Common myeloid progenitor, CD34-positive (primary cell): ENCODE measurements around the gene DTNBP1.
A peak's percentile ranks its signal among the peaks of the same experiment; 100 is the strongest.

Experiments used
- CTCF ChIA-PET: fragments of 350-600 bp; sonication (Branson Sonifier 250); formaldehyde crosslinking; loops from one replicate; lab custom pipeline; 2021; ENCODE audit warnings: antibody characterized with exemption; lab: Charles Lee
- POLR2A ChIA-PET: fragments of 350-600 bp; sonication (Branson Sonifier 250); formaldehyde crosslinking; loops from one replicate; lab custom pipeline; 2021; ENCODE audit warnings: antibody characterized with exemption; lab: Charles Lee
- DNase-seq, 3 donors: peaks; one replicate each; pipeline versions ENCODE4 v3.0.0 to v3.0.0-alpha.2; 2013
- H3K27ac ChIP-seq, 2 experiments: 1 replicate in 1 of 2; 2 replicates in 1 of 2; pipeline ENCODE4 v1.7.0; 2013; ENCODE audit warnings: inconsistent platforms in 2 of 2, low read length in 2 of 2, mild to moderate bottlenecking in 2 of 2, low read depth in 1 of 2, moderate library complexity in 1 of 2; ENCODE audit not compliant: severe bottlenecking in 2 of 2, insufficient read depth in 1 of 2, poor library complexity in 1 of 2
- H3K27me3 ChIP-seq, 5 experiments: replicated peaks in 2 of 5; 1 replicate in 3 of 5; 2 replicates in 2 of 5; pipeline versions ENCODE4 v1.6.1 to v1.7.0; 2013; ENCODE audit warnings: low read length in 4 of 5, mild to moderate bottlenecking in 2 of 5, moderate library complexity in 2 of 5, inconsistent platforms in 1 of 5; ENCODE audit not compliant: insufficient read depth in 5 of 5, control insufficient read depth in 4 of 5
- H3K36me3 ChIP-seq, 4 experiments: 1 replicate in 2 of 4; 2 replicates in 2 of 4; pipeline versions ENCODE4 v1.6.1 to v1.7.0; 2013; ENCODE audit warnings: low read length in 3 of 4, control low read depth in 1 of 4, mild to moderate bottlenecking in 1 of 4; ENCODE audit not compliant: control insufficient read depth in 4 of 4, insufficient read depth in 4 of 4
- H3K4me1 ChIP-seq, 4 experiments: 1 replicate in 3 of 4; 2 replicates in 1 of 4; pipeline versions ENCODE4 v1.6.1 to v1.7.1; 2013; ENCODE audit warnings: low read length in 3 of 4, mild to moderate bottlenecking in 3 of 4, control low read depth in 1 of 4, inconsistent platforms in 1 of 4, moderate library complexity in 1 of 4; ENCODE audit not compliant: control insufficient read depth in 4 of 4, insufficient read depth in 4 of 4; ENCODE audit errors: control extremely low read depth in 1 of 4
- H3K4me3 ChIP-seq, 7 experiments: 1 replicate in 4 of 7; 2 replicates in 3 of 7; pipeline versions ENCODE4 v1.5.1 to v1.7.0; 2013; ENCODE audit warnings: mild to moderate bottlenecking in 7 of 7, low read length in 6 of 7, moderate library complexity in 6 of 7, inconsistent platforms in 2 of 7, low read depth in 2 of 7, control low read depth in 1 of 7; ENCODE audit not compliant: insufficient read depth in 4 of 7, control insufficient read depth in 1 of 7; ENCODE audit errors: extremely low read depth in 1 of 7
- H3K9me3 ChIP-seq, 5 experiments: 1 replicate in 4 of 5; 2 replicates in 1 of 5; pipeline versions ENCODE4 v1.6.1 to v1.7.1; 2013; ENCODE audit warnings: low read length in 4 of 5, mild to moderate bottlenecking in 2 of 5, inconsistent platforms in 1 of 5, low read depth in 1 of 5, moderate library complexity in 1 of 5; ENCODE audit not compliant: control insufficient read depth in 4 of 5, insufficient read depth in 2 of 5; ENCODE audit errors: control extremely low read depth in 1 of 5
- WGBS: methylation state at CpG from one replicate; pipeline ENCODE4 v1.1.5; 2013; ENCODE audit not compliant: insufficient coverage; 5-methylcytosine and 5-hydroxymethylcytosine counted together

DTNBP1 gene

DNA sequence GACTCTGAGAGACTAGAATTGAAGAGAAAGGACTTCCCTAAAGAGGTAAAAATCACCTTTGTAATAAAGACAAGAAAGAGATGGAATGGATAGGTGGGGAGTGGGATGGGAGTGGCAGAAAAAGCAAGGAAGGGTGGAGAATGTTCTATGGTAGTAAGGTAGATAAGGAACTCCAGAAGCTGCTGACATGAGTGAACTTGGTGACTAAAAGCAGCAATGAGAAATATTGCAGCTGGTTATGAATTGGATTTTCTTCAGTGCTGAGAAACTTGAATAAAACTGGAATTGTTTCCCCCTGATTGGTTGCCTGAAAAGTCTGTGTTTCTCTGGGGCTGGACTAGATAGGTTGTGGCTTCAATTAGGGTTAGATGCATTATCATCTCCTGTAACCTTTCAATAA lies 15.7 kb upstream of the DTNBP1 start:
- Histone ChIP-seq H3K4me3 (no peak overlapping the region), H3K9me3 (peaks cover 0 to 2% (median 0%) of the 10 kb centered on the region in 5 experiments), H3K4me1 (peaks cover 0 to 33% (median 20%) of the 10 kb centered on the region in 4 experiments), H3K27me3 (no peaks in the 10 kb centered on the region), H3K36me3 (no peaks in the 10 kb centered on the region), H3K27ac (no peak overlapping the region)
- DNase-seq: no peak
- POLR2A ChIA-PET: no interaction called here
- CTCF ChIA-PET: interaction anchor here (1.0 to 1.5 kb wide), 2 partner anchors 8 to 16 kb away, joined by 4 read pairs; no protein-coding TSS in a partner anchor

DNA sequence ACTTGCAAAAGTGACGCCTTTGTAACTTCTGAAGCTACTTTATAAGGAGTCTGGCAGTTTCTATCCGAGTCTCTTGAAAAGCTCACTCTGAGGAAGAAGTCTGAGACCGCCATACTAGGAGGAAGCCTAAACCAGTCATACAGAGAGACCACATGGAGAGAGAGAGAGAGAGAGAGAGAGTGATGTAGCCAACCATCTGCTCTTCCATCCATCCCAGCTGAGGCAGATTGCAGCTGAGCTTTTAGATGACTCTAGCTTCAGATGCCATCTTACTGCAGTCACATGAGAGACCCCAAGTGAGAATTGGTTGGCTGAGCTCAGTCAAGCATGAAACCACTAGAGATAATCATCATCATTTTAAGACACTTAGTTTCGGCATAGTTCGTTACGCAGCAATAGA lies 15.0 kb upstream of the DTNBP1 start:
- Histone ChIP-seq H3K27me3 (no peaks in the 10 kb centered on the region), H3K9me3 (no peaks in the 10 kb centered on the region), H3K4me3 (no peak overlapping the region), H3K36me3 (no peaks in the 10 kb centered on the region), H3K4me1 (peaks cover 0 to 27% (median 18%) of the 10 kb centered on the region in 4 experiments), H3K27ac (no peak overlapping the region)
- DNase-seq: no peak
- POLR2A ChIA-PET: no interaction called here
- CTCF ChIA-PET: interaction anchor here (1.0 to 1.5 kb wide), 2 partner anchors 9 to 17 kb away, joined by 4 read pairs; no protein-coding TSS in a partner anchor
- 100% methylated on average over 1 of the region's 6 CpGs for WGBS

- Histone ChIP-seq H3K9me3 (no peaks in the 10 kb centered on the region), H3K27ac (no peak overlapping the region), H3K4me1 (peaks cover 0 to 24% (median 17%) of the 10 kb centered on the region in 4 experiments), H3K27me3 (no peaks in the 10 kb centered on the region), H3K36me3 (no peaks in the 10 kb centered on the region), H3K4me3 (no peak overlapping the region)
- ChIA-PET CTCF (interaction anchor here (0.9 kb wide), 1 partner anchor 16 kb away, joined by 4 read pairs; no protein-coding TSS in a partner anchor), POLR2A (no interaction called here)
- WGBS: 66% methylated on average over 2 of the region's 3 CpGs
- DNase-seq: peak in 2 of 3 donors; percentile 43 to 53
These were observed 12.8 kb upstream of the DTNBP1 start for GRCh38 chr6:15675536-15676220.

GRCh38 chr6:15674690-15675386 lies 12.0 kb upstream of the DTNBP1 start:
- Histone ChIP-seq H3K4me1 (peaks cover 0 to 24% (median 17%) of the 10 kb centered on the region in 4 experiments), H3K4me3 (no peak overlapping the region), H3K36me3 (no peaks in the 10 kb centered on the region), H3K9me3 (no peaks in the 10 kb centered on the region), H3K27me3 (no peaks in the 10 kb centered on the region), H3K27ac (no peak overlapping the region)
- DNase-seq: peak in 2 of 3 donors; percentile 16 to 36
- POLR2A ChIA-PET: no interaction called here
- CTCF ChIA-PET: interaction anchor here (0.8 to 0.9 kb wide), 2 partner anchors 10 to 16 kb away, joined by 3 to 4 read pairs; no protein-coding TSS in a partner anchor
- 73% methylated on average over 7 of the region's 9 CpGs for WGBS

DNA sequence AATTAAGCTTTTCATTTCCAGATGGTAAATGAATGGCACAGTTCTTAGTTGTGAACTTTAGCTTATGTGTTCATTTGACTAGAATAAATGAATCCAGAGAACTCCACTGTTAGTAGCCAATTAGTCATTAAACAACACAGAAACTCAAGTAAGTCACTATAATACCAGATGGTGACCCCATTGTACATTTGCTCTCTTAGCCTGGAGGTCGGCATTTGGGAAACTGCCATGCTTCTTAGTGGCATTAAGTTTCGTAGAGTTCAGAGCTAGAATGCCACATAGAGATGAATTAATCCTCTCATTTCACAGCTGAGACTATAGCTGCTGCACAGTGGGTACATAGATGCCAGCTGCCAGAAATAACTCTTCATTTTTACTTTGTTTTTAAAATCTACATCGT lies 10.8 kb upstream of the DTNBP1 start:
- H3K27me3 ChIP-seq: no peaks in the 10 kb centered on the region
- 100% methylated on average over 2 of the region's 3 CpGs for WGBS
- CTCF ChIA-PET: interaction anchor here (0.7 to 1.9 kb wide), 5 partner anchors 9 to 18 kb away, joined by 3 to 7 read pairs (median 4); partner anchors contain the start of gene DTNBP1

DNA sequence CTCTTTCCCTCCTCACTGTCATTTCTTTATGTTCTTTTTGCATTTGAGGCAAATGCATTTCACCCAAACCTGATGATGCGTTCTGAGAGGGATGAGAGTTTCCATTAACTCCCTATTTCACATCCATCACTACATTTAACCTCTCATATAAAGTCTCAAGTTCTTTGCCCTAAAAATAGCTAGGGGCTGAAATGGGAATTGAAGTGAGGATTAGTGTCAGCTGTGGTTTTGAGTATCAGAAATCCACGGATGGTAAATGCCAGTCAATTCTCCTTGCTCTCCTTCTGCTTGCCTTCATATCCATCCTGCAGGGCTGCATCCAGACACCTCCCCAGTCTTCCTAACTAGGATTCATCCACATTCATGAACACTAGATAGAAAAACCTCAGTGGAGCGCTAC lies 10.0 kb upstream of the DTNBP1 start:
- Histone ChIP-seq H3K27ac (no peak overlapping the region), H3K36me3 (no peaks in the 10 kb centered on the region), H3K9me3 (no peaks in the 10 kb centered on the region), H3K27me3 (no peaks in the 10 kb centered on the region), H3K4me1 (peaks cover 0 to 24% (median 17%) of the 10 kb centered on the region in 4 experiments), H3K4me3 (no peak overlapping the region)
- DNase-seq: no peak
- ChIA-PET CTCF (interaction anchor here (1.0 to 1.9 kb wide), 4 partner anchors 10 to 14 kb away, joined by 4 to 7 read pairs (median 6); partner anchors contain the start of gene DTNBP1), POLR2A (no interaction called here)
- 100% methylated on average over 2 of the region's 3 CpGs for WGBS

More for the DNA sequence above, 10.8 kb upstream of the DTNBP1 start:
- no peak overlapping the region for H3K4me3 ChIP-seq
- DNase-seq: no peak
- no peak overlapping the region for H3K27ac ChIP-seq
- POLR2A ChIA-PET: no interaction called here
- no peaks in the 10 kb centered on the region for H3K9me3 ChIP-seq
- peaks cover 0 to 24% (median 17%) of the 10 kb centered on the region in 4 experiments for H3K4me1 ChIP-seq
- no peaks in the 10 kb centered on the region for H3K36me3 ChIP-seq
